Thoracic aorta (tissue), 2 donors: Measurements from ENCODE around the gene GMDS. TPM values are rescaled to one million over a fixed set of nuclear protein-coding genes. Genes with fewer than 3 reads are reported as not detected.

Source experiments
- ATAC-seq: fragments of 150-250 bp; one replicate; pipeline ENCODE4 v1.8.0; 2017; ENCODE audit warnings: low read depth; ENCODE audit not compliant: insufficient number of reproducible peaks, low FRiP score
- DNase-seq: peaks from one replicate; pipeline ENCODE4 v3.0.0-alpha.2; 2020; ENCODE audit warnings: low spot score
- H3K27ac ChIP-seq, 2 donors: fragments of 200-600 bp; sonication (generic); 1 replicate in 1 of 2; 2 replicates in 1 of 2; pipeline ENCODE4 v1.5.1; 2016; ENCODE audit warnings: mild to moderate bottlenecking in 2 of 2, moderate library complexity in 2 of 2
- H3K27me3 ChIP-seq: fragments of 200-600 bp; sonication (generic); replicated peaks from 2 replicates; pipeline ENCODE4 v1.6.0; 2016; ENCODE audit warnings: mild to moderate bottlenecking; ENCODE audit not compliant: insufficient read depth
- H3K36me3 ChIP-seq: fragments of 200-600 bp; sonication (generic); one replicate; pipeline ENCODE4 v1.5.1; 2016
- H3K4me1 ChIP-seq, 2 donors: fragments of 200-600 bp; sonication (generic); 1 replicate in 1 of 2; 2 replicates in 1 of 2; pipeline versions ENCODE4 v1.5.1 to v1.6.0; 2016; ENCODE audit warnings: low read depth in 2 of 2, mild to moderate bottlenecking in 1 of 2; ENCODE audit not compliant: control insufficient read depth in 1 of 2
- H3K4me3 ChIP-seq: fragments of 200-600 bp; sonication (generic); 2 replicates; pipeline ENCODE4 v1.5.1; 2016; ENCODE audit warnings: mild to moderate bottlenecking
- H3K9me3 ChIP-seq: fragments of 200-600 bp; sonication (generic); 2 replicates; pipeline ENCODE4 v1.5.1; 2016
- total RNA-seq, 2 donors: library from RNA; depleted of rRNA; stranded (reverse); fragments of >200 nt; gene quantifications; one replicate each; pipeline versions ENCODE4 v1.1.0 to v1.2.3, GENCODE V29; 2016
- TF ChIP-seq, protein P1 (sequence below): fragments of 200-600 bp; sonication (generic); IDR thresholded peaks from one replicate; pipeline ENCODE4 v1.5.1; 2019; ENCODE audit warnings: antibody characterized with exemption

The GMDS gene
- total RNA-seq, 2 donors from 2014 or later: 87.8 to 87.9 TPM

DNA sequence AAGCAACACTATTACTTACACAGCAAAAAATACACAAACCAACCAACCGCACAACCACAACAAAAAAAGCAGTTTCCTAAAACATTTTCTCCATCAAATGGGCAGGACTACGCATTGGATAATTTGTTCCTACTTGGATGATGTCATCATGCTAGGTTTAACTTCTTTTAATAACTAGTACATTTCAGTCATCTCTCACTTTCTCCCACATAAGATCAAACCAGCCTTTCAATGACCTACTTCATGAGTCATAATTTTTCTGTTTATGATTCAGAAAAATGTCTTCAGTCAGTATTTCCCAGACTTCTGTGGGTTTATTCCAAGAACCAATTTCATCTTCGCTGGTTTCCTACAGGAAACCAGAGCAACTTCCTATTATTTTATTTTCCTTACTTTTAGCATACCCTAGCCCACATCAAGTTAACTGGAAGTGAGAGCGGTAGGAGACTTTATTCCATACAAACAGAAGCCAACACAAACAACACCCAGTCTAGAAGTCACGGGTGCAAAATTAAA, 134.2 kb downstream of the GMDS start:
- Histone ChIP-seq H3K36me3 (no peaks in the 10 kb centered on the region), H3K9me3 (no peaks in the 10 kb centered on the region), H3K27me3 (no peaks in the 10 kb centered on the region), H3K4me1 (peaks cover 15 to 27% of the 10 kb centered on the region in 2 donors), H3K27ac (peak overlapping the region; percentile 71 to 77), H3K4me3 (peak overlapping the region; percentile 57)
- ATAC-seq (peak; percentile 93), DNase-seq (no peak)
- TF ChIP-seq, protein P1, sequence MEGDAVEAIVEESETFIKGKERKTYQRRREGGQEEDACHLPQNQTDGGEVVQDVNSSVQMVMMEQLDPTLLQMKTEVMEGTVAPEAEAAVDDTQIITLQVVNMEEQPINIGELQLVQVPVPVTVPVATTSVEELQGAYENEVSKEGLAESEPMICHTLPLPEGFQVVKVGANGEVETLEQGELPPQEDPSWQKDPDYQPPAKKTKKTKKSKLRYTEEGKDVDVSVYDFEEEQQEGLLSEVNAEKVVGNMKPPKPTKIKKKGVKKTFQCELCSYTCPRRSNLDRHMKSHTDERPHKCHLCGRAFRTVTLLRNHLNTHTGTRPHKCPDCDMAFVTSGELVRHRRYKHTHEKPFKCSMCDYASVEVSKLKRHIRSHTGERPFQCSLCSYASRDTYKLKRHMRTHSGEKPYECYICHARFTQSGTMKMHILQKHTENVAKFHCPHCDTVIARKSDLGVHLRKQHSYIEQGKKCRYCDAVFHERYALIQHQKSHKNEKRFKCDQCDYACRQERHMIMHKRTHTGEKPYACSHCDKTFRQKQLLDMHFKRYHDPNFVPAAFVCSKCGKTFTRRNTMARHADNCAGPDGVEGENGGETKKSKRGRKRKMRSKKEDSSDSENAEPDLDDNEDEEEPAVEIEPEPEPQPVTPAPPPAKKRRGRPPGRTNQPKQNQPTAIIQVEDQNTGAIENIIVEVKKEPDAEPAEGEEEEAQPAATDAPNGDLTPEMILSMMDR: no peak

GRCh38 chr6:2110504-2110903, 134.9 kb downstream of the GMDS start:
- peak overlapping the region; percentile 57 for H3K4me3 ChIP-seq
- ATAC-seq: peak; percentile 52

DNA sequence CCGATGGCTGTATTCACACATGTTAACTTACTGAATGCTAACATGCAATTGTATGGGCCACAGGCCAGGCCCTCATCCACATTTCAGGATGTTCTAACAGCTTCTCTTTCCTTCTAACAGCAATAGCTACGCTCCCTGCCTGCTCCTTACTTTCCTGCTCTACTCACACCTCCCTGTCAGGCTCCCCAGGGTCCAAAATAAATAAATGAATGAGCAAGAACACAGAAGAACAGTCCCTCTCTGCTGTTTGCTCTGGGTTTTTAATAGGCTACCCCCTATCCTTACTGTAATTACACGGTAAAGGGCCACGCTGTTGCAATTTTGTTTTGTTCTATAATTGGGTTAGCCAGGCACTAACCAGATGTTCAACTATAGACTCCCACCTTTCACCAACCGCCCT, 135.6 kb downstream of the GMDS start:
- H3K27me3 ChIP-seq: no peaks in the 10 kb centered on the region
- H3K4me3 ChIP-seq: no peak overlapping the region
- TF ChIP-seq, protein P1: no peak
- no peaks in the 10 kb centered on the region for H3K36me3 ChIP-seq
- ATAC-seq (no peak), DNase-seq (no peak)
- peak overlapping the region; percentile 71 to 77 for H3K27ac ChIP-seq
- H3K4me1 ChIP-seq: peaks cover 15 to 27% of the 10 kb centered on the region in 2 donors
- H3K9me3 ChIP-seq: no peaks in the 10 kb centered on the region

More at GRCh38 chr6:2110504-2110903, 134.9 kb downstream of the GMDS start:
- Histone ChIP-seq H3K27me3 (no peaks in the 10 kb centered on the region), H3K4me1 (peaks cover 15 to 27% of the 10 kb centered on the region in 2 donors), H3K27ac (peak overlapping the region; percentile 71 to 77), H3K9me3 (no peaks in the 10 kb centered on the region), H3K36me3 (no peaks in the 10 kb centered on the region)
- peak; percentile 35 for DNase-seq
- TF ChIP-seq, protein P1: no peak

GRCh38 chr6:2108700-2109306, 136.6 kb downstream of the GMDS start:
- Histone ChIP-seq H3K27me3 (no peaks in the 10 kb centered on the region), H3K4me3 (no peak overlapping the region), H3K27ac (peak overlapping the region; percentile 71 to 77), H3K9me3 (no peaks in the 10 kb centered on the region), H3K36me3 (no peaks in the 10 kb centered on the region), H3K4me1 (peaks cover 15 to 30% of the 10 kb centered on the region in 2 donors)
- ATAC-seq: no peak
- no peak for DNase-seq
- TF ChIP-seq, protein P1: no peak

- DNase-seq (no peak), ATAC-seq (no peak)
- Histone ChIP-seq H3K27me3 (no peaks in the 10 kb centered on the region), H3K4me1 (peaks cover 10 to 26% of the 10 kb centered on the region in 2 donors), H3K9me3 (no peaks in the 10 kb centered on the region), H3K36me3 (no peaks in the 10 kb centered on the region), H3K27ac (peak overlapping the region; percentile 84 to 90), H3K4me3 (peak overlapping the region; percentile 61)
- TF ChIP-seq, protein P1: no peak
Measured at GRCh38 chr6:2104524-2104880, 140.9 kb downstream of the GMDS start.
